ENCODE measurements around the gene PPARD. TPM values are rescaled to one million over a fixed set of nuclear protein-coding genes. Genes with fewer than 3 reads are reported as not detected.

PPARD gene
- total RNA-seq, 1 experiment from 2014 or later: 13.8 TPM

DNA sequence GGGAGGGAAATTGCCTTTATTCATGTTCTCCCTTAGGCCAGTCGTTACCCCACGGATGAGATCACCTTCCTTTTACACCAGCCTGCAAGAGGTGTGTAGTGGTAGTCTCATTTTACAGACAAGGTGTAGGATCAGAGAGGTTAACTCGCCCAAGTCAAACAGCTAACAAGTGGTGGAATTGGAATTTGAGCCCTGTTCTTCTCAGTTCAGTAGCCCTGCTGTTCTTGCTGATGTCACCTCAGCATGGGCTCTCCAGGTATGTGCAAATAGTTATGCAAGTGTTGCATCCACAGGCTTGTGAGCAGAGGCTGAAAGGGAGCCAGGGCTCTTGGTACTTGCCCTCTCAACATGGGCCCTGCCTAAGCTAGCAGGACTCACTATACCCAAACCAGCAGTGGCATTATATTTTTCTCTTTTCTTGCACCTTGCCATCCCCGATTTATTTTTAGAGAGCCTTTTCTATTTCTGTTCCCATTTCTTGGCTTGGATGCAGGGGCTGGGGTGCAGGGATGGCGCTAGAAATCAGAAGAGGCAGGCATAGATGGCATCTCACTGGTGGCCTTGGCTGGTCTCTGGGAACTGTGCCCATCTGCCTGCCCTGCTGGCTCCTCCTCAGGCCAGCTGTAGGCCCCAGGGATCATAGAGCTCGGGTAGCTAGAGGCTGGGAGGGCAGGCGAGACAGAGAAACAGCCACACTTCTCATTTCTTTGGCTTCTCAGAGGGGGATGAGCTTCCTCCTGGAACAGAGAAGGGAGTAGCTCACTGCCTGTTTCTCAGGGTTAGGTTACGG lies 18.2 kb downstream of the PPARD start:
- intact Hi-C loops (cut with micrococcal nuclease; ENCODE audit: unreplicated experiment): no loop called here
- BruUV-seq (replicated peaks): no TSS peak
- ChIA-PET CTCF (no interaction called here), POLR2A (ENCODE audit: low non-redundant PET) (interaction anchor here (0.6 kb wide), 1 partner anchor 739 kb away, joined by 3 read pairs; no protein-coding TSS in a partner anchor)
- Histone ChIP-seq H3K27me3 (replicated peaks; ENCODE audit: insufficient read depth, low read depth, low read length, poor library complexity) (no peaks in the 10 kb centered on the region), H3K4me1 (ENCODE audit: insufficient read depth, low read length, poor library complexity, severe bottlenecking) (peaks cover 14% of the 10 kb centered on the region), H3K9me3 (ENCODE audit: low read depth, low read length, poor library complexity, severe bottlenecking) (no peaks in the 10 kb centered on the region), H3K27ac (ENCODE audit: low read depth, low read length, poor library complexity, severe bottlenecking) (peak overlapping the region; percentile 10), H3K36me3 (ENCODE audit: insufficient read depth, low read length, poor library complexity, severe bottlenecking) (no peaks in the 10 kb centered on the region), H3K4me3 (ENCODE audit: low read depth, low read length, poor library complexity, severe bottlenecking) (no peak overlapping the region)
- TF ChIP-seq, protein P1, sequence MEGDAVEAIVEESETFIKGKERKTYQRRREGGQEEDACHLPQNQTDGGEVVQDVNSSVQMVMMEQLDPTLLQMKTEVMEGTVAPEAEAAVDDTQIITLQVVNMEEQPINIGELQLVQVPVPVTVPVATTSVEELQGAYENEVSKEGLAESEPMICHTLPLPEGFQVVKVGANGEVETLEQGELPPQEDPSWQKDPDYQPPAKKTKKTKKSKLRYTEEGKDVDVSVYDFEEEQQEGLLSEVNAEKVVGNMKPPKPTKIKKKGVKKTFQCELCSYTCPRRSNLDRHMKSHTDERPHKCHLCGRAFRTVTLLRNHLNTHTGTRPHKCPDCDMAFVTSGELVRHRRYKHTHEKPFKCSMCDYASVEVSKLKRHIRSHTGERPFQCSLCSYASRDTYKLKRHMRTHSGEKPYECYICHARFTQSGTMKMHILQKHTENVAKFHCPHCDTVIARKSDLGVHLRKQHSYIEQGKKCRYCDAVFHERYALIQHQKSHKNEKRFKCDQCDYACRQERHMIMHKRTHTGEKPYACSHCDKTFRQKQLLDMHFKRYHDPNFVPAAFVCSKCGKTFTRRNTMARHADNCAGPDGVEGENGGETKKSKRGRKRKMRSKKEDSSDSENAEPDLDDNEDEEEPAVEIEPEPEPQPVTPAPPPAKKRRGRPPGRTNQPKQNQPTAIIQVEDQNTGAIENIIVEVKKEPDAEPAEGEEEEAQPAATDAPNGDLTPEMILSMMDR (conservative IDR thresholded peaks at IDR 0.05; ENCODE audit: low read depth, low read length): no peak
- TF ChIP-seq EZH2 (IDR thresholded peaks at IDR 0.05; ENCODE audit: borderline replicate concordance, low read depth, low read length, poor library complexity, severe bottlenecking): no peak
- DNase-seq (ENCODE audit: low spot score): no peak

DNA sequence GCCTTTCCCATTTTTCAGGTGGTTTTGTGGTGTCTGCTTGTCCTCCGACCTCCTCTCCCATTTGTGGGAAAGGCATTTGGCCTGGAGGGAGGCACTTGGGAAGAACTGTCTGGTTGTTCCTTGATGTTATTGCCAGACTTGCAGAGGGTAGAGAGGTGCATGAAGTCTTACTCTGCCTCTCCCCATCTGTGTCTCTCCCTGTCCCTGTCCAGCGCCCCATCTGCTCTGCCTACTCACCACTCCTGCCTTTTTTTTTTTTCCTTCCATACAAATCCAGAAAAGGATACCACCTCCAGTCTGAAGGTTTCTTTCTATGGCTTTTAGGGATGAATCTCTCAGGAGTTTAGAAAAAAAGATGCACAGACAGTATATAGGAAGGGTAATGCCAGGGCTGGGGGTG lies 19.8 kb downstream of the PPARD start:
- H3K9me3 ChIP-seq (ENCODE audit: low read depth, low read length, poor library complexity, severe bottlenecking): no peaks in the 10 kb centered on the region
- peak overlapping the region; percentile 85 for H3K27ac ChIP-seq (ENCODE audit: low read depth, low read length, poor library complexity, severe bottlenecking)
- no TSS peak for BruUV-seq (replicated peaks)
- no peak for DNase-seq (ENCODE audit: low spot score)
- intact Hi-C loops (cut with micrococcal nuclease; ENCODE audit: unreplicated experiment): no loop called here
- ChIA-PET CTCF (no interaction called here), POLR2A (ENCODE audit: low non-redundant PET) (no interaction called here)
- H3K4me3 ChIP-seq (ENCODE audit: low read depth, low read length, poor library complexity, severe bottlenecking): no peak overlapping the region
- TF ChIP-seq, protein P1 (conservative IDR thresholded peaks at IDR 0.05; ENCODE audit: low read depth, low read length): no peak
- no peak for TF ChIP-seq EZH2 (IDR thresholded peaks at IDR 0.05; ENCODE audit: borderline replicate concordance, low read depth, low read length, poor library complexity, severe bottlenecking)
- no peaks in the 10 kb centered on the region for H3K36me3 ChIP-seq (ENCODE audit: insufficient read depth, low read length, poor library complexity, severe bottlenecking)
- H3K27me3 ChIP-seq (replicated peaks; ENCODE audit: insufficient read depth, low read depth, low read length, poor library complexity): no peaks in the 10 kb centered on the region
- peaks cover 14% of the 10 kb centered on the region for H3K4me1 ChIP-seq (ENCODE audit: insufficient read depth, low read length, poor library complexity, severe bottlenecking)

- intact Hi-C loops (cut with micrococcal nuclease; ENCODE audit: unreplicated experiment): no loop called here
- POLR2A ChIA-PET (ENCODE audit: low non-redundant PET): no interaction called here
- Histone ChIP-seq H3K4me3 (ENCODE audit: low read depth, low read length, poor library complexity, severe bottlenecking) (no peak overlapping the region), H3K4me1 (ENCODE audit: insufficient read depth, low read length, poor library complexity, severe bottlenecking) (peaks cover 18% of the 10 kb centered on the region), H3K36me3 (ENCODE audit: insufficient read depth, low read length, poor library complexity, severe bottlenecking) (no peaks in the 10 kb centered on the region), H3K9me3 (ENCODE audit: low read depth, low read length, poor library complexity, severe bottlenecking) (no peaks in the 10 kb centered on the region), H3K27me3 (replicated peaks; ENCODE audit: insufficient read depth, low read depth, low read length, poor library complexity) (no peaks in the 10 kb centered on the region), H3K27ac (ENCODE audit: low read depth, low read length, poor library complexity, severe bottlenecking) (peak overlapping the region; percentile 85)
- TF ChIP-seq, protein P1 (conservative IDR thresholded peaks at IDR 0.05; ENCODE audit: low read depth, low read length): no peak
- no peak for TF ChIP-seq EZH2 (IDR thresholded peaks at IDR 0.05; ENCODE audit: borderline replicate concordance, low read depth, low read length, poor library complexity, severe bottlenecking)
- CTCF ChIA-PET: no interaction called here
- BruUV-seq (replicated peaks): no TSS peak
- peak; percentile 72 for DNase-seq (ENCODE audit: low spot score)
Measured at GRCh38 chr6:35363293-35363750, 21.0 kb downstream of the PPARD start.

Data from A673 (cell line).